Ovary (tissue), 9 donors: Measurements from ENCODE around the gene SPRY1. TPM values are rescaled to one million over a fixed set of nuclear protein-coding genes. Genes with fewer than 3 reads are reported as not detected.

ENCODE experiments used
- DNase-seq, 5 donors: peaks; one replicate each; pipeline ENCODE4 v3.0.0-alpha.2; 2019 to 2020
- H3K27ac ChIP-seq, 2 donors: fragments of 200-600 bp; one replicate each; pipeline versions ENCODE4 v1.5.1 to v1.8.0; 2019 to 2022
- H3K27me3 ChIP-seq: fragments of 200-600 bp; one replicate; pipeline ENCODE4 v1.8.0; 2022
- H3K36me3 ChIP-seq: fragments of 200-600 bp; sonication (generic); one replicate; pipeline ENCODE4 v1.5.1; 2019
- H3K4me1 ChIP-seq: one replicate; pipeline ENCODE4 v1.8.1; 2013; ENCODE audit warnings: mild to moderate bottlenecking, moderate library complexity; ENCODE audit not compliant: insufficient read depth
- H3K4me3 ChIP-seq: fragments of 200-600 bp; sonication (generic); one replicate; pipeline ENCODE4 v1.5.1; 2017
- H3K9me3 ChIP-seq, 2 donors: fragments of 200-600 bp in 1 of 2; sonication (generic) in 1 of 2; one replicate each; pipeline versions ENCODE4 v1.5.1 to v1.8.1; 2013 to 2019; ENCODE audit warnings: mild to moderate bottlenecking in 1 of 2, moderate library complexity in 1 of 2
- CTCF ChIP-seq, 3 donors: fragments of 450-650 bp in 2 of 3; fragments of 200-600 bp in 1 of 3; IDR thresholded peaks; one replicate each; pipeline versions ENCODE4 v1.5.1 to v1.8.0; 2016 to 2022; ENCODE audit warnings: antibody characterized with exemption in 3 of 3, mild to moderate bottlenecking in 1 of 3
- EP300 ChIP-seq: sonication (generic); formaldehyde crosslinking; IDR thresholded peaks from one replicate; pipeline ENCODE4 v1.6.1; 2017; ENCODE audit warnings: antibody characterized with exemption
- POLR2A ChIP-seq: fragments of 450-650 bp; IDR thresholded peaks from one replicate; pipeline ENCODE4 v1.6.1; 2017; ENCODE audit warnings: antibody characterized with exemption, mild to moderate bottlenecking, moderate library complexity
- WGBS, 3 donors: extraction: QIAGEN DNeasy Blood & Tissue Kit in 1 of 3; methylation state at CpG; one replicate each; pipeline versions ENCODE4 v1.1.5 to v1.1.7; 2013 to 2017; 5-methylcytosine and 5-hydroxymethylcytosine counted together
- intact Hi-C, 4 donors: fragments of 100-400 bp; cut with DNase I; formaldehyde crosslinking; loops; one replicate each; pipeline versions ENCODE4 v1.11.0 to v1.15.1; 2022 to 2023
- polyA plus RNA-seq, 2 donors: library from polyadenylated mRNA; stranded (reverse); fragments of 200-250 nt in 1 of 2; fragments of 350-450 nt in 1 of 2; fragmentation: Illumina TruSeq in 1 of 2; extraction: RNeasy Lipid Tissue Mini Kit (QIAGEN cat#74804) in 1 of 2; gene quantifications; one replicate each; pipeline ENCODE4 v1.2.3, GENCODE V29; 2013 to 2014
- total RNA-seq, 7 donors: library from RNA; depleted of rRNA in 2 of 7; stranded (reverse); fragments of >200 nt in 2 of 7; fragmentation: NEBNext Ultra II Directional in 3 of 7; extraction: Animal tissue kit (Norgen Biotek cat#: 25700) in 3 of 7; gene quantifications; one replicate each; pipeline versions ENCODE4 v1.1.0 to v1.2.4, GENCODE V29; 2016 to 2023
- donor health status: DM: no; HTN: no; CAD: no; lungs with moderate emphysema.
- donor health status: DM: no; HTN: no; CAD: no.
- donor health status: Bipolar disorder and iron deficiency.
- donor health status: DM: yes; HTN: yes; CAD: no.
- donor health status: DM: no; HTN: no; CAD: no.
- donor health status: DM: yes; HTN: yes; CAD: no.

SPRY1 gene
- total and polyA plus RNA-seq, 9 donors = 22.5 to 124 (median 43.5) TPM

DNA sequence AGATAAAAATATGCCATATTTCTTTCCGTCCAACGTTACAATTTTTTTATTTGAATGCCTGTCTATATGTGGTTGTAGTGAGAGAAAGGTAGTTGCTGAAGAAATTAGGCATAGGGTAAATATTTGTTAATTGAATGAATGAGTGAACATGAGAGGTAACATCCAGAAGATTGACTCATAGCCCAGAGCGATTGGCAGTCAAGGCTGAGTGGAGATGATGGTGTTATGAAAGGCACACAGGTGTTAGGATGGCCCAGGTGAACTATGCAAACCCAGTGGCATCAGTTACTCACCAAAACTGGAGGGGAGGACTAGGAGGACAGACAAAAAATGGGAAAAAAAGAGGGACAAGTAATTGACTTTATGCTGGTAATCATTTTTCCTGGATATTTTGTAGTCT is 31.7 kb upstream of the SPRY1 start:
- no peaks in the 10 kb centered on the region for H3K9me3 ChIP-seq
- no peaks in the 10 kb centered on the region for H3K27me3 ChIP-seq
- no peak for TF ChIP-seq POLR2A
- TF ChIP-seq EP300 = no peak
- no peak for TF ChIP-seq CTCF (IDR thresholded peaks at IDR 0.05)
- DNase-seq = no peak
- 86 to 90% (median 89%) methylated on average over 3 of the region's 3 CpGs for WGBS, 3 donors
- no peaks in the 10 kb centered on the region for H3K36me3 ChIP-seq
- H3K27ac ChIP-seq = no peak overlapping the region
- intact Hi-C loops = no loop called here
- peaks cover 2% of the 10 kb centered on the region for H3K4me1 ChIP-seq
- H3K4me3 ChIP-seq = no peak overlapping the region

GRCh38 chr4:123365412-123365811 is 31.2 kb upstream of the SPRY1 start:
- Histone ChIP-seq H3K36me3 (no peaks in the 10 kb centered on the region), H3K4me1 (peaks cover 2% of the 10 kb centered on the region), H3K27me3 (no peaks in the 10 kb centered on the region), H3K4me3 (no peak overlapping the region), H3K9me3 (no peaks in the 10 kb centered on the region), H3K27ac (no peak overlapping the region)
- 76 to 83% (median 80%) methylated on average over 1 of the region's 1 CpG for WGBS, 3 donors
- TF ChIP-seq EP300 (no peak), POLR2A (no peak), CTCF (IDR thresholded peaks at IDR 0.05) (no peak)
- intact Hi-C loops = no loop called here
- DNase-seq = no peak

GRCh38 chr4:123366144-123366748 is 30.3 kb upstream of the SPRY1 start:
- 76 to 80% (median 79%) methylated on average over 6 of the region's 6 CpGs for WGBS, 3 donors
- Histone ChIP-seq H3K27me3 (no peaks in the 10 kb centered on the region), H3K9me3 (no peaks in the 10 kb centered on the region), H3K4me1 (no peaks in the 10 kb centered on the region), H3K27ac (no peak overlapping the region), H3K36me3 (no peaks in the 10 kb centered on the region), H3K4me3 (no peak overlapping the region)
- DNase-seq = no peak
- intact Hi-C loops = no loop called here
- TF ChIP-seq EP300 (no peak), CTCF (IDR thresholded peaks at IDR 0.05) (no peak), POLR2A (no peak)

- WGBS, 3 donors = 88 to 90% (median 90%) methylated on average over 1 of the region's 1 CpG
- Histone ChIP-seq H3K4me1 (no peaks in the 10 kb centered on the region), H3K36me3 (no peaks in the 10 kb centered on the region), H3K27me3 (no peaks in the 10 kb centered on the region), H3K27ac (no peak overlapping the region), H3K9me3 (no peaks in the 10 kb centered on the region), H3K4me3 (no peak overlapping the region)
- DNase-seq = no peak
- TF ChIP-seq POLR2A (no peak), EP300 (no peak), CTCF (IDR thresholded peaks at IDR 0.05) (no peak)
- intact Hi-C loops = no loop called here
Observed at GRCh38 chr4:123378794-123379193, 17.8 kb upstream of the SPRY1 start.
